ENCODE measurements around the gene VANGL1. TPM values are rescaled to one million over a fixed set of nuclear protein-coding genes. Genes with fewer than 3 reads are reported as not detected.

VANGL1 gene
- total RNA-seq, 1 experiment from 2014 or later: 13.6 TPM

- H3K79me1 ChIP-seq (ENCODE audit: insufficient read depth, low read depth, low read length, poor library complexity, severe bottlenecking): no peaks in the 10 kb centered on the region
- H3K23ac ChIP-seq (ENCODE audit: insufficient read length, low read depth, low read length): no peak overlapping the region
- H3K4me2 ChIP-seq (ENCODE audit: insufficient read depth, insufficient read length, low read length): no peak overlapping the region
- Mint-ChIP-seq H3K36me3 (ENCODE audit: insufficient read depth in 1 of 3, low read depth in 3 of 3) (peaks cover 2 to 38% (median 33%) of the 10 kb centered on the region in 3 experiments; a peak in 5 of 7 replicates), H3K9me3 (no peaks in the 10 kb centered on the region), H3K4me3 (no peak overlapping the region), H3K4me1 (no peaks in the 10 kb centered on the region), H3K27me3 (ENCODE audit: low read depth) (no peaks in the 10 kb centered on the region; the same call in 1 of the 2 replicates), H3K27ac (no peak overlapping the region)
- no peak overlapping the region for H2BK5ac ChIP-seq (ENCODE audit: insufficient read length, low read length)
- H3K23me2 ChIP-seq (ENCODE audit: insufficient read length, low read depth, low read length, poor library complexity, severe bottlenecking): no peaks in the 10 kb centered on the region
- no peak overlapping the region for H2BK20ac ChIP-seq (ENCODE audit: low read depth, low read length, poor library complexity, severe bottlenecking)
- H2BK12ac ChIP-seq (ENCODE audit: insufficient read length, low read depth, low read length): no peak overlapping the region
- H3K79me2 ChIP-seq (ENCODE audit: insufficient read depth, low read length): no peaks in the 10 kb centered on the region
- no peak overlapping the region for H3T11ph ChIP-seq (ENCODE audit: low read length)
- WGBS (ENCODE audit: extremely low coverage, insufficient read length, low lambda C conversion rate): no CpG with 5 or more reads among the region's 14 CpGs
- no peaks in the 10 kb centered on the region for H3K4me1 ChIP-seq (ENCODE audit: insufficient read depth, low read length)
- TF ChIP-seq CTCF (conservative IDR thresholded peaks at IDR 0.05): no peak
- DNase-seq: no peak
- H2AFZ ChIP-seq (ENCODE audit: low read length): no peak overlapping the region
- no peak overlapping the region for H3K14ac ChIP-seq (ENCODE audit: insufficient read depth, low read length)
- H3K27ac ChIP-seq (ENCODE audit: insufficient read length, low read depth, low read length): no peak overlapping the region
- no peak overlapping the region for H3K56ac ChIP-seq (ENCODE audit: insufficient read length, low read depth, low read length)
- H3K9me3 ChIP-seq (ENCODE audit: control insufficient read depth, low read depth, low read length): no peaks in the 10 kb centered on the region
- no peak overlapping the region for H3K4ac ChIP-seq (ENCODE audit: low read depth, low read length)
- no peak overlapping the region for H2AK5ac ChIP-seq (ENCODE audit: insufficient read length, low read length)
- no peak overlapping the region for H3K9ac ChIP-seq (ENCODE audit: extremely low read depth, insufficient read length, low read length)
- H2BK120ac ChIP-seq (ENCODE audit: low read depth, low read length, poor library complexity, severe bottlenecking): no peak overlapping the region
- no peak overlapping the region for H2BK15ac ChIP-seq (ENCODE audit: low read depth, low read length)
- no peak overlapping the region for H4K8ac ChIP-seq (replicated peaks; ENCODE audit: insufficient read length, low read depth, low read length)
- H3K18ac ChIP-seq (ENCODE audit: insufficient read length, low read depth, low read length): no peak overlapping the region
- no peak overlapping the region for H4K91ac ChIP-seq (ENCODE audit: insufficient read length, low read depth, low read length)
- no peaks in the 10 kb centered on the region for H3K27me3 ChIP-seq (ENCODE audit: insufficient read depth, low read length)
- no peak overlapping the region for H4K5ac ChIP-seq (ENCODE audit: insufficient read length, low read depth, low read length)
- no peaks in the 10 kb centered on the region for H4K20me1 ChIP-seq (ENCODE audit: control insufficient read depth, insufficient read depth, insufficient read length)
These were observed 43.4 kb downstream of the VANGL1 start for GRCh38 chr1:115685029-115685705.

Data from H9 (cell line).